Measurements from ENCODE around the gene UXS1.

UXS1 gene

GRCh38 chr2:106178716-106179115, 15.4 kb downstream of the UXS1 start:
- ATAC-seq: no peak
- Mint-ChIP-seq H3K9me3 (no peaks in the 10 kb centered on the region), H3K27me3 (no peaks in the 10 kb centered on the region), H3K4me1 (peaks cover 41% of the 10 kb centered on the region), H3K36me3 (peaks cover 13% of the 10 kb centered on the region), H3K4me3 (no peak overlapping the region), H3K27ac (no peak overlapping the region)

DNA sequence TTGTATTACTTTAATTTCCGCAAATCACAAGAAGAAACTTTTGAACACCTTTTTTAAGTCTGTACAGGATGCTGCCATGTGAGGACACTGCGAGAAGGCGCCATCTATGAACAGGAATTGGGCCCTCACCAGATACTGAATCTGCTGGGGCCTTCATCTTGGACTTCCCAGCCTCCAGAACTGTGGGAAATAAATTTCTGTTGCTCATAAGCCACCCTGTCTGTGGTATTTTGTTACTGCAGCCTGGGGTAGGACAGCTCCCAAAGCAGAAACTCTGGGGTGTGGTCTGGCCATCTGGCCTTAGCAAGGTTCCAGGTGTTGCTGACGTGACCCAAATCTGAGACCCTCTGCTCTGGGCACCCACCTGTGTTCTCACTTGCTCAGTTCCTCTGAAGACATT, 16.5 kb downstream of the UXS1 start:
- ATAC-seq: no peak
- Mint-ChIP-seq H3K36me3 (peaks cover 17% of the 10 kb centered on the region), H3K4me3 (no peak overlapping the region), H3K4me1 (peaks cover 36% of the 10 kb centered on the region), H3K9me3 (no peaks in the 10 kb centered on the region), H3K27ac (no peak overlapping the region), H3K27me3 (no peaks in the 10 kb centered on the region)

DNA sequence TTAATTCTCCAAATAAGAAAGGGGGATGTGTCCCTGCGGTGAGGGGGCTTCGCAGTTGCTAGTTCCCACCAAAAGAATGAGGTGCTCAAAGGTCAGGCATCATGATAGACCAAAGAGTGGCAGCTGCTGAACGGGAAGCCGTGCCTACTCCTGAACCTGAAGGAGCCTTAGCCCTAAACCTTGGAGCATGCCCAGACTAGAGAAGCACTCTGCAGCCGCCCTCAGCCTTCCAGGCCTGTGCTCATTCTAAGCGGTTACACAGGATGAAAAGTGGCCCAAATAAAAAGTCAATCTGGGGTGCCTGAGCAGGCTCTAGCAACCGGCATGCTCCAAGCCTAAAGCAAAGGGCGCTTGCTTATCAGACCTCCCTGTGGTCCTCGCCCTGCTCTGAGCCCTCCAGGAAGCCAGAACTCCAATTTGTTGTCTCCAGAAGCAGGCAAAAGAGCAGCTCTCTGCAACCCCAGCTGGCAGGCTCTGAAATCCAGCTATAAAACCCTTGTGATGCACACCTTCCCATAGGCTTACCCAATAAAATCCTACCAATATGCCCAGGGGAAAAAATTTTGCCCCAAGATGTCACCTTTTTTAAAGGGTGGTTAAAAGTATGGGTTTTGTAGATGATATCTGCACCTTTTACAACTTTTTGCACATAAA, 17.5 kb downstream of the UXS1 start:
- no peak overlapping the region for H3K27ac Mint-ChIP-seq
- ATAC-seq: no peak
- H3K4me3 Mint-ChIP-seq: no peak overlapping the region
- H3K36me3 Mint-ChIP-seq: peaks cover 19% of the 10 kb centered on the region
- H3K9me3 Mint-ChIP-seq: no peaks in the 10 kb centered on the region
- H3K4me1 Mint-ChIP-seq: peaks cover 36% of the 10 kb centered on the region
- no peaks in the 10 kb centered on the region for H3K27me3 Mint-ChIP-seq

DNA sequence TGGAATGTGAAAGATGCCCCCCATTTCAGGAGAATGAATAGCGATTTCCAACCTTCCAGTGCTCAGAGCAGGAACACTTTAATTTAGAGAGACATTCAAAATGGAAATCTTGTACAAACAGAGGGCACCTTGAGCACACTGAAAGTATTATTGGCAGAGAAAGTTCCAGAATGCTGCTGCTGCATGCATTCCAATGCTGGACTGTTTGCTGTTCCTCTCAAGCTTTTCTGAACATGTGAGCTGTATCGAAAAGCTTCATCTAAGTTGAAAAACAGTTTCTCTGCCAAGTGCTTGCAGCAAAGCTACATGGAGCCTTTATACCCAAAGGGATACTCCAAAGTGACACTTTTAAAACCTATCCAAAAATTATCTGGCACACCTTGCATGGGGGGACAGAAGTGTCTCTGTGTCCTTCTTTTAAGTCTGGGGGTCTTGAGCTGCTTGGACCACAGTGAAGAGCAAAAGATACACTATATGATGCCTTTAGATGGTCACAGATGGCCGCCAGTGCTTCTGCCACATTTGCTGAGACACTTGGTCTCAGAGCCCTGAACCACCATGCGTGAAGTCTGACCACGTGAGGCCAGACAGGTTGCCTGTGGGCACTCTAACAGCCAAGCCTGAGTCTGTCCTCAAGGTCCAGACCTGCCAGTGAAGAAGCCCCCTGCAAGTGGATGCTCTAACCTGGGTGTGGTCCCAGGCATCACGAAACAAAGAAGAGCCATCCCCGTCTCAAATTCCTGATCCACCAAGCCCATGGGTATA, 18.8 kb downstream of the UXS1 start:
- no peak for ATAC-seq
- Mint-ChIP-seq H3K9me3 (no peaks in the 10 kb centered on the region), H3K4me3 (no peak overlapping the region), H3K27me3 (no peaks in the 10 kb centered on the region), H3K4me1 (peaks cover 40% of the 10 kb centered on the region), H3K27ac (peak overlapping the region; percentile 25), H3K36me3 (peaks cover 19% of the 10 kb centered on the region)

- Mint-ChIP-seq H3K36me3 (peaks cover 14% of the 10 kb centered on the region), H3K27ac (no peak overlapping the region), H3K9me3 (no peaks in the 10 kb centered on the region), H3K4me3 (no peak overlapping the region), H3K27me3 (no peaks in the 10 kb centered on the region), H3K4me1 (peaks cover 46% of the 10 kb centered on the region)
- ATAC-seq: no peak
These were observed 20.0 kb downstream of the UXS1 start for GRCh38 chr2:106174056-106174455.

DNA sequence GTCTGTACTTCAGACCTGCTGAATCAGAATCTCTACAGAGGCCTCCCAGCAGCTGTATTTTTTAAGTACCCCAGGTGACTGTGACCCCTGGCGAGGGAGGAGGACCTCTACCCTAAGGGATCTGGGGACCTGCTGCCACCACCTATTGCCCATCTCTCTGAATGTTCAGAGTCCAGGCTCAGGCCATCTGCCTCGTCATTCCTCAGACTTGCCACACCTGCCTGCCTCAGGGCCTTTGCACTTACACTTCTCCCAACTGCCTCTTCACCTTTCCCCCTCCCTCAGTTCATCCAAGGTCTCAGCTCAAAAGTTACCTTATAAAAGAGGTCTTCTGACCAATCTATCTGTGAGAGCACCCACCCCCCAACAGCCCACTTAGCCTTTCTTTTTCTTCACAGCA, 21.5 kb downstream of the UXS1 start:
- peaks cover 7% of the 10 kb centered on the region for H3K36me3 Mint-ChIP-seq
- H3K4me1 Mint-ChIP-seq: peaks cover 47% of the 10 kb centered on the region
- H3K4me3 Mint-ChIP-seq: no peak overlapping the region
- no peak overlapping the region for H3K27ac Mint-ChIP-seq
- no peaks in the 10 kb centered on the region for H3K9me3 Mint-ChIP-seq
- ATAC-seq: no peak
- no peaks in the 10 kb centered on the region for H3K27me3 Mint-ChIP-seq

DNA sequence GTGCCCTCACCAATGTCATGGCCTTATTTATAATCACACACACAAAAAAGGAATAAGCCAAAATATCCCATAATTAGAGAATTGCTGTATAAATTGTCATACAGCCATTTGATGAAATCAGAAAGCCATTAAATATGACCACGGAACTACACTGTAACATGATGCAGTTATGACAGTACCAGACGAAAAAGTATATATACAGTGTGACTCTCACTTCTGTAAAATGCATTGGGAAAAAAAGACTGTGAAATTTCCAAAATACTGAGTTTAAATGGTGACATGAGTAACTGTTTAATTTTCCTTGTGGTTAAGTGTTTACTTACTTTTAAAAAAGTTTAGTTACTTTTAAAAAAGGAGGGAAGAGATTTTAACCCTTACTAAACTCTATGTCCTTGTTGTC, 25.4 kb downstream of the UXS1 start:
- Mint-ChIP-seq H3K9me3 (no peaks in the 10 kb centered on the region), H3K36me3 (peaks cover 19% of the 10 kb centered on the region), H3K27ac (no peak overlapping the region), H3K4me1 (peaks cover 50% of the 10 kb centered on the region), H3K27me3 (no peaks in the 10 kb centered on the region), H3K4me3 (no peak overlapping the region)
- ATAC-seq: peak; percentile 50

GRCh38 chr2:106167067-106167466, 27.0 kb downstream of the UXS1 start:
- no peak for ATAC-seq
- Mint-ChIP-seq H3K36me3 (peaks cover 23% of the 10 kb centered on the region), H3K27me3 (no peaks in the 10 kb centered on the region), H3K4me1 (peaks cover 48% of the 10 kb centered on the region), H3K4me3 (no peak overlapping the region), H3K27ac (no peak overlapping the region), H3K9me3 (no peaks in the 10 kb centered on the region)

- no peaks in the 10 kb centered on the region for H3K27me3 Mint-ChIP-seq
- peaks cover 58% of the 10 kb centered on the region for H3K4me1 Mint-ChIP-seq
- no peak overlapping the region for H3K27ac Mint-ChIP-seq
- ATAC-seq: no peak
- H3K36me3 Mint-ChIP-seq: peaks cover 23% of the 10 kb centered on the region
- H3K4me3 Mint-ChIP-seq: no peak overlapping the region
- no peaks in the 10 kb centered on the region for H3K9me3 Mint-ChIP-seq
These were observed 28.5 kb downstream of the UXS1 start for GRCh38 chr2:106165561-106165960.

GRCh38 chr2:106165029-106165428, 29.1 kb downstream of the UXS1 start:
- no peaks in the 10 kb centered on the region for H3K9me3 Mint-ChIP-seq
- peak overlapping the region; percentile 13 for H3K27ac Mint-ChIP-seq
- peaks cover 29% of the 10 kb centered on the region for H3K36me3 Mint-ChIP-seq
- H3K27me3 Mint-ChIP-seq: no peaks in the 10 kb centered on the region
- ATAC-seq: no peak
- peaks cover 58% of the 10 kb centered on the region for H3K4me1 Mint-ChIP-seq
- no peak overlapping the region for H3K4me3 Mint-ChIP-seq

GRCh38 chr2:106163948-106164545, 30.1 kb downstream of the UXS1 start:
- H3K9me3 Mint-ChIP-seq: no peaks in the 10 kb centered on the region
- H3K4me1 Mint-ChIP-seq: peaks cover 51% of the 10 kb centered on the region
- H3K36me3 Mint-ChIP-seq: peaks cover 37% of the 10 kb centered on the region
- no peak for ATAC-seq
- H3K27me3 Mint-ChIP-seq: no peaks in the 10 kb centered on the region
- no peak overlapping the region for H3K4me3 Mint-ChIP-seq
- H3K27ac Mint-ChIP-seq: peak overlapping the region; percentile 13

DNA sequence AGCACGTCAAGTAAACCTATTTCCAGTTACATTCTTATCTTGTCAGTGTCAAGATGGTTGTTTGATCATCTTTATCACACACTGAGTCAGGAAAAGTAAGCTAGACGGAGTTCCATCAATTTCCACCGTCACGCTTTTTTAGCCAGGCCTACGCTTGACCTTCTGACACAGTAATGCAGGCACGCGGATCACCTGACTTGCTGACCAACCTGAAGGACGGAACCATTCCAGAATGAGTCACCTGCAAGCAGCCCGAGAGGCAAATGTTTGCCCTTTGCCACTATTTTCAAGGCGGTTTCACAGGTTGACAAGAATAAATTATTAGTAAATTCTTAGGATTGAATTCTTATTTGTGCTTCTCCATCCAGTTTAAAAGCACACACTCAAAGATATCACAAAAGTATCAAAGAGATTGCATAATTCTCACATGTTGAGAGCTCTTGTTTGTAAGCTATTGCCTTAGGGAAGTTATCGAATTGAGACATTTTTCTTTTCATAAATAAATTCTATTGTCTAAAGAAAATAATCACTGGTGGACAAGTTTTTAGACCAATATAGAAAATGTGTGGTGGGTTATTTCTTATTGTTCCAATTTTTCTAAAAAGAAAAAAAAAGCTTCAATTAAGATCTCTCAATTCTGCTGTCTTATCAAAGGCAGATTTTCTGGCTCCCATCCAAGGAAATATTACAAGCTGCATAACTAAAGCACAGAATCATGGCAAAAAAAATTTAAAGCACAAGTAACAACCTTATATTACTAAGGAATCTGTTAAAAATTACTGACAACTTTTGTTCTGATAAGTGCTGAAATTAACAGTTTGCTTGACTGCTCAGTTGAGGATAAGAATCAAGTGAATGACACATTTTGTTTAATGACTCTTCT, 31.9 kb downstream of the UXS1 start:
- Mint-ChIP-seq H3K9me3 (peaks cover 2% of the 10 kb centered on the region), H3K27me3 (no peaks in the 10 kb centered on the region), H3K4me3 (no peak overlapping the region), H3K36me3 (peaks cover 56% of the 10 kb centered on the region), H3K4me1 (peaks cover 43% of the 10 kb centered on the region), H3K27ac (peak overlapping the region; percentile 69)
- no peak for ATAC-seq

DNA sequence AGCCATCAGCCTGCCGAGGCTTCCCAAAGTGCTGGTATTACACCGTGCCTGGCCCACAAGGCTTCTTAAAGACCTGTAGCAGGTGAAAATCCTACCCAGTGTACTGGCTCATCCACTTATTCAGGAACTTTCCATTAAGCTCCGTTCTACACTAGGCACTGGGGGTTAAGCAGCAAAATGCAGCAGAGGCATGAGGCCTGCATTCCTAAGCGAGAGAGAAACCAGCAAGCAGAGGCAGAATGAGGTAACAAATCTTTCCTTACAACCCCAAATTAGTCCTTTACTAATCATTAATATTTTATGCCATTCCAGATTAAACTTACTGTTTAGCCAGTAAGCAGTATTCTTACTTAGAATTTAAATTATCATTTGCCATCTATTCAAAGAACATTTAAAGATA, 32.8 kb downstream of the UXS1 start:
- Mint-ChIP-seq H3K4me1 (peaks cover 37% of the 10 kb centered on the region), H3K36me3 (peaks cover 58% of the 10 kb centered on the region), H3K4me3 (peak overlapping the region; percentile 21), H3K27ac (peak overlapping the region; percentile 69), H3K9me3 (peaks cover 2% of the 10 kb centered on the region), H3K27me3 (no peaks in the 10 kb centered on the region)
- ATAC-seq: no peak

GRCh38 chr2:106160786-106161261, 33.3 kb downstream of the UXS1 start:
- Mint-ChIP-seq H3K27me3 (no peaks in the 10 kb centered on the region), H3K27ac (peak overlapping the region; percentile 69), H3K36me3 (peaks cover 63% of the 10 kb centered on the region), H3K9me3 (peaks cover 2% of the 10 kb centered on the region), H3K4me3 (peak overlapping the region; percentile 21), H3K4me1 (peaks cover 37% of the 10 kb centered on the region)
- ATAC-seq: peak; percentile 82
